ENCODE measurements around the gene CAMTA1.
"Not testable (repeated sequence)": the region's sequence is repeated elsewhere in the genome, so short reads cannot be mapped to it uniquely, and the experiment has no call there.

Gene CAMTA1

GRCh38 chr1:7145947-7146346, 360.7 kb downstream of the CAMTA1 start:
- no peak overlapping the region for H3K4me3 ChIP-seq (ENCODE audit: control insufficient read depth, low read depth, low read length)
- DNase-seq (ENCODE audit: low read depth): no peak
- no peak for TF ChIP-seq CTCF (IDR thresholded peaks at IDR 0.05; ENCODE audit: control insufficient read depth, insufficient read depth, low read depth, low read length, missing control alignments)

- H3K4me3 ChIP-seq (ENCODE audit: control insufficient read depth, low read depth, low read length): no peak overlapping the region
- TF ChIP-seq CTCF (IDR thresholded peaks at IDR 0.05; ENCODE audit: control insufficient read depth, insufficient read depth, low read depth, low read length, missing control alignments): no peak
- no peak for DNase-seq (ENCODE audit: low read depth)
Observed at GRCh38 chr1:7146710-7147109, 361.5 kb downstream of the CAMTA1 start.

GRCh38 chr1:7147581-7148282, 362.5 kb downstream of the CAMTA1 start:
- H3K4me3 ChIP-seq (ENCODE audit: control insufficient read depth, low read depth, low read length); DNase-seq (ENCODE audit: low read depth): not testable (repeated sequence)

GRCh38 chr1:7149080-7149838, 364.0 kb downstream of the CAMTA1 start:
- no peak for DNase-seq (ENCODE audit: low read depth)
- H3K4me3 ChIP-seq (ENCODE audit: control insufficient read depth, low read depth, low read length): no peak overlapping the region
- TF ChIP-seq CTCF (IDR thresholded peaks at IDR 0.05; ENCODE audit: control insufficient read depth, insufficient read depth, low read depth, low read length, missing control alignments): no peak

- no peak overlapping the region for H3K4me3 ChIP-seq (ENCODE audit: control insufficient read depth, low read depth, low read length)
- TF ChIP-seq CTCF (IDR thresholded peaks at IDR 0.05; ENCODE audit: control insufficient read depth, insufficient read depth, low read depth, low read length, missing control alignments): no peak
- DNase-seq (ENCODE audit: low read depth): no peak
Observed at GRCh38 chr1:7150724-7151280, 365.5 kb downstream of the CAMTA1 start.

- no peak for DNase-seq (ENCODE audit: low read depth)
Observed at GRCh38 chr1:7151978-7152377, 366.7 kb downstream of the CAMTA1 start.

More at GRCh38 chr1:7151978-7152377, 366.7 kb downstream of the CAMTA1 start:
- no peak for TF ChIP-seq CTCF (IDR thresholded peaks at IDR 0.05; ENCODE audit: control insufficient read depth, insufficient read depth, low read depth, low read length, missing control alignments)
- H3K4me3 ChIP-seq (ENCODE audit: control insufficient read depth, low read depth, low read length): no peak overlapping the region

All from AG09309 (cell line).